GM10248 (cell line): ENCODE results near the gene ZMYND10.

Experiments used
- CTCF ChIA-PET: fragments of 300-600 bp; sonication (Branson Sonifier 250); formaldehyde crosslinking; extraction: SDS; loops from one replicate; lab custom pipeline; 2021; ENCODE audit warnings: antibody characterized with exemption; lab: Yijun Ruan, JAX
- POLR2A ChIA-PET: fragments of 350-650 bp; sonication (Branson Sonifier 250); formaldehyde crosslinking; extraction: SDS; loops from one replicate; lab custom pipeline; 2020; ENCODE audit warnings: antibody characterized with exemption; lab: Yijun Ruan, JAX
- DNase-seq: peaks from one replicate; pipeline ENCODE4 v3.0.0; 2012; ENCODE audit errors: extremely low spot score
- CTCF ChIP-seq: IDR thresholded peaks from 2 replicates; pipeline ENCODE4 v1.5.1; 2012; ENCODE audit warnings: mild to moderate bottlenecking, low read depth; ENCODE audit errors: extremely low read depth, missing control alignments, control extremely low read depth

Gene ZMYND10

GRCh38 chr3:50319181-50319893, 26.2 kb downstream of the ZMYND10 start:
- no peak for TF ChIP-seq CTCF
- POLR2A ChIA-PET, result no interaction called here
- CTCF ChIA-PET, result interaction anchor here (0.9 to 1.5 kb wide), 6 partner anchors 9 to 60 kb away, joined by 3 to 7 read pairs (median 5); partner anchors contain the start of genes HYAL3, NAA80 and TUSC2
- DNase-seq, result no peak

- CTCF ChIA-PET, result interaction anchor here (0.9 to 1.5 kb wide), 6 partner anchors 9 to 72 kb away, joined by 3 to 7 read pairs (median 4); partner anchors contain the start of gene TUSC2
- DNase-seq, result no peak
- TF ChIP-seq CTCF, result no peak
- POLR2A ChIA-PET, result no interaction called here
These were observed 26.9 kb downstream of the ZMYND10 start for GRCh38 chr3:50318615-50319014.

DNA sequence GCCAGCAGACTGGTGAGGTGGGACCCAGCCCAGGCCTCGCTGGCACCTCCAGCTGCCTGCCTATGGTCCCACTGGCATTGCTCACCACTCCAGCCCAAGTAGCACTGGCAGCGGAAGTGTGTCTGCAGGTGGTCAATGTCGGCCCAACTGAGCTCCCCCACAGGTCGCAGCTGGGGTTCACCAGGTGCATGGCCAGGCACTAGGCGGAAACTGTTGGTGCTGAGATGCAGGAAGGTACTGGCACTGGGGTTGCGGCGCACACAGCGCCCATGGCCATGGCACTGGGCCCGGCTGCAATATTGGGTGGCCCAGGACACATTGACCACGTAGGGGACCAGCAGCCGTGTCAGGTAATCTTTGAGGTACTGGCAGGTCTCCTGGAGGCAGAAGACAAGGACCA, 27.4 kb downstream of the ZMYND10 start:
- ChIA-PET POLR2A (interaction anchor here (0.6 kb wide), 1 partner anchor 19 kb away, joined by 3 read pairs; the partner anchor contains the start of genes HYAL3 and NAA80), CTCF (interaction anchor here (1.1 to 1.8 kb wide), 5 partner anchors 10 to 71 kb away, joined by 3 to 7 read pairs (median 4); partner anchors contain the start of gene TUSC2)
- DNase-seq, result no peak
- TF ChIP-seq CTCF, result no peak

- TF ChIP-seq CTCF, result no peak
- no peak for DNase-seq
- ChIA-PET CTCF (interaction anchor here (0.9 to 1.8 kb wide), 4 partner anchors 10 to 70 kb away, joined by 3 to 4 read pairs (median 4); partner anchors contain the start of gene TUSC2), POLR2A (interaction anchor here (0.6 kb wide), 1 partner anchor 18 kb away, joined by 3 read pairs; the partner anchor contains the start of genes HYAL3 and NAA80)
These were observed 28.2 kb downstream of the ZMYND10 start for GRCh38 chr3:50317300-50317699.

GRCh38 chr3:50316657-50317242, 28.8 kb downstream of the ZMYND10 start:
- DNase-seq, result no peak
- ChIA-PET CTCF (interaction anchor here (0.9 to 1.8 kb wide), 2 partner anchors 9 to 11 kb away, joined by 3 to 4 read pairs; partner anchors contain the start of gene TUSC2), POLR2A (no interaction called here)
- TF ChIP-seq CTCF, result no peak

DNA sequence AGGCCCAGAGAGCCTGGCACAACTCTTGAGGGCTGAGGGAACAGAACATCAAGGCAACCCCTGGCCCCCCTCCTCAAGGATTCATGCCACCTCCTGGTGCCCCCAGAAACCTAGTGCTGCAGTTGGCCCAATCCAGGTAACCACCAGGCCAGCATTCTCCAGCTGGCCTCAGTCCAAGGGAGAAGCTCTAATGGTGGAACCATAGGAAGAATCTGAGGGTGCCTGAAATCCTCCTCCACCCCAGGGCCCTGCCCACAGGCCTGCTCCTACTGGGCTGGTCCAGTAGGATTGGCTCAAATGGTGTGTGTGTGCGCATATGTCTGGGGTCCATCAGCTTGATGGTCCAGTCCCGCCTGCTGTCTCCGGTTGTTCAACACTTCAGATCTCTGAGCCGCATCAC, 30.7 kb downstream of the ZMYND10 start:
- TF ChIP-seq CTCF, result no peak
- CTCF ChIA-PET, result interaction anchor here (1.1 to 2.5 kb wide), 5 partner anchors 9 to 55 kb away, joined by 3 to 18 read pairs (median 4); partner anchors contain the start of genes HYAL2, HYAL3 and NAA80
- DNase-seq, result no peak
- POLR2A ChIA-PET, result interaction anchor here (1.1 kb wide), 1 partner anchor 9 kb away, joined by 3 read pairs; no protein-coding TSS in a partner anchor
